ENCODE measurements around the gene SPAG16.

GRCh38 chr2:213243189-213244044 lies 40.8 kb upstream of the SPAG16 start:
- TF ChIP-seq, protein P1, sequence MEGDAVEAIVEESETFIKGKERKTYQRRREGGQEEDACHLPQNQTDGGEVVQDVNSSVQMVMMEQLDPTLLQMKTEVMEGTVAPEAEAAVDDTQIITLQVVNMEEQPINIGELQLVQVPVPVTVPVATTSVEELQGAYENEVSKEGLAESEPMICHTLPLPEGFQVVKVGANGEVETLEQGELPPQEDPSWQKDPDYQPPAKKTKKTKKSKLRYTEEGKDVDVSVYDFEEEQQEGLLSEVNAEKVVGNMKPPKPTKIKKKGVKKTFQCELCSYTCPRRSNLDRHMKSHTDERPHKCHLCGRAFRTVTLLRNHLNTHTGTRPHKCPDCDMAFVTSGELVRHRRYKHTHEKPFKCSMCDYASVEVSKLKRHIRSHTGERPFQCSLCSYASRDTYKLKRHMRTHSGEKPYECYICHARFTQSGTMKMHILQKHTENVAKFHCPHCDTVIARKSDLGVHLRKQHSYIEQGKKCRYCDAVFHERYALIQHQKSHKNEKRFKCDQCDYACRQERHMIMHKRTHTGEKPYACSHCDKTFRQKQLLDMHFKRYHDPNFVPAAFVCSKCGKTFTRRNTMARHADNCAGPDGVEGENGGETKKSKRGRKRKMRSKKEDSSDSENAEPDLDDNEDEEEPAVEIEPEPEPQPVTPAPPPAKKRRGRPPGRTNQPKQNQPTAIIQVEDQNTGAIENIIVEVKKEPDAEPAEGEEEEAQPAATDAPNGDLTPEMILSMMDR (IDR thresholded peaks at IDR 0.05; ENCODE audit: insufficient read depth, low read length, poor library complexity, severe bottlenecking), result no peak
- no peak for TF ChIP-seq EZH2phosphoT487 (conservative IDR thresholded peaks at IDR 0.05; ENCODE audit: low read length)
